SK-N-SH (cell line): ENCODE results near the gene SLC22A17. TPM values are rescaled to one million over a fixed set of nuclear protein-coding genes. Genes with fewer than 3 reads are reported as not detected.

Experiments
- CTCF ChIA-PET: fragments of 300-600, 350-600 bp; formaldehyde crosslinking; extraction: SDS; loops from one replicate; lab custom pipeline; 2021; lab: Yijun Ruan, JAX
- POLR2A ChIA-PET: fragments of 350-600 bp; sonication (Branson Sonifier 250); formaldehyde crosslinking; extraction: SDS; loops from one replicate; lab custom pipeline; 2020; ENCODE audit warnings: antibody characterized with exemption, inconsistent platforms; lab: Yijun Ruan, JAX
- DNase-seq: peaks from one replicate; pipeline ENCODE4 v3.0.0; 2012
- H2AFZ ChIP-seq: fragments of 200-600 bp; sonication (generic); 2 replicates; pipeline ENCODE4 v1.8.1; 2016; ENCODE audit warnings: antibody characterized with exemption, mild to moderate bottlenecking, low read depth
- H3F3A ChIP-seq: fragments of 200-600 bp; sonication (generic); replicated peaks from 2 replicates; pipeline ENCODE3; 2016; ENCODE audit warnings: antibody characterized with exemption, mild to moderate bottlenecking; ENCODE audit not compliant: insufficient read depth
- H3K27ac ChIP-seq, 2 experiments: fragments of 200-500 bp in 1 of 2; fragments of 200-600 bp in 1 of 2; sonication (Bioruptor generic) in 1 of 2; sonication (generic), shearing (Covaris generic) in 1 of 2; 2 replicates each; pipeline versions ENCODE4 v1.5.1 to v1.6.1; 2014 to 2016; ENCODE audit warnings: low read depth in 2 of 2, inconsistent platforms in 1 of 2, low read length in 1 of 2, mild to moderate bottlenecking in 1 of 2, mixed read lengths in 1 of 2
- H3K27me3 ChIP-seq: fragments of 200-600 bp; sonication (generic), shearing (Covaris generic); 2 replicates; pipeline ENCODE4 v1.6.1; 2016; ENCODE audit warnings: mixed run types; ENCODE audit not compliant: insufficient read depth
- H3K36me3 ChIP-seq, 2 experiments: fragments of 200-500 bp in 1 of 2; fragments of 200-600 bp in 1 of 2; sonication (Bioruptor generic) in 1 of 2; sonication (generic) in 1 of 2; replicated peaks in 1 of 2; 2 replicates each; pipeline versions ENCODE3 to v1.5.1; 2014 to 2016; ENCODE audit warnings: low read length in 1 of 2, mild to moderate bottlenecking in 1 of 2; ENCODE audit not compliant: insufficient read depth in 2 of 2, control insufficient read depth in 1 of 2
- H3K4me1 ChIP-seq, 2 experiments: fragments of 200-500 bp in 1 of 2; fragments of 200-600 bp in 1 of 2; sonication (Bioruptor generic) in 1 of 2; sonication (generic), shearing (Covaris generic) in 1 of 2; 2 replicates each; pipeline versions ENCODE4 v1.5.1 to v1.6.1; 2014 to 2016; ENCODE audit warnings: low read depth in 1 of 2, low read length in 1 of 2, mixed run types in 1 of 2; ENCODE audit not compliant: insufficient read depth in 2 of 2, control insufficient read depth in 1 of 2
- H3K4me2 ChIP-seq: fragments of 200-600 bp; sonication (generic), shearing (Covaris generic); 2 replicates; pipeline ENCODE4 v1.6.1; 2017; ENCODE audit warnings: mixed run types
- H3K4me3 ChIP-seq, 2 experiments: fragments of 200-500 bp in 1 of 2; fragments of 200-600 bp in 1 of 2; sonication (Bioruptor generic) in 1 of 2; sonication (generic), shearing (Covaris generic) in 1 of 2; 2 replicates each; pipeline versions ENCODE4 v1.5.1 to v1.8.1; 2014 to 2016; ENCODE audit warnings: low read depth in 2 of 2, inconsistent platforms in 1 of 2, low read length in 1 of 2, mild to moderate bottlenecking in 1 of 2, mixed read lengths in 1 of 2, moderate library complexity in 1 of 2
- H3K79me2 ChIP-seq: fragments of 200-600 bp; sonication (generic); 2 replicates; pipeline ENCODE4 v1.8.1; 2017; ENCODE audit warnings: mild to moderate bottlenecking; ENCODE audit not compliant: insufficient read depth
- H3K9ac ChIP-seq: fragments of 200-600 bp; sonication (generic); 2 replicates; pipeline ENCODE4 v1.6.1; 2017; ENCODE audit warnings: mixed run types
- H3K9me2 ChIP-seq: fragments of 200-600 bp; sonication (generic); 2 replicates; pipeline ENCODE4 v1.6.1; 2017; ENCODE audit warnings: mixed run types
- H3K9me3 ChIP-seq: fragments of 200-600 bp; sonication (generic); 2 replicates; pipeline ENCODE4 v1.6.1; 2017; ENCODE audit warnings: mixed run types, mild to moderate bottlenecking, moderate library complexity
- H4K20me1 ChIP-seq: fragments of 200-600 bp; sonication (generic); 2 replicates; pipeline ENCODE4 v1.6.1; 2017; ENCODE audit warnings: mild to moderate bottlenecking, mixed run types; ENCODE audit not compliant: insufficient read depth
- CHD2 ChIP-seq: fragments of 150-350 bp; IDR thresholded peaks from 2 replicates; pipeline ENCODE4 v1.6.1; 2018; ENCODE audit warnings: low read length; ENCODE audit not compliant: partially characterized antibody
- FOXM1 ChIP-seq: IDR thresholded peaks from 2 replicates; pipeline ENCODE4 v1.4.0; 2012; ENCODE audit warnings: low read depth, mild to moderate bottlenecking
- JUND ChIP-seq: IDR thresholded peaks from 2 replicates; pipeline ENCODE4 v1.4.0; 2012
- MAX ChIP-seq: IDR thresholded peaks from 2 replicates; pipeline ENCODE4 v1.4.0; 2012; ENCODE audit warnings: low read depth
- NFIC ChIP-seq: IDR thresholded peaks from 2 replicates; pipeline ENCODE4 v1.4.0; 2012; ENCODE audit warnings: borderline replicate concordance
- NRF1 ChIP-seq: IDR thresholded peaks from 2 replicates; pipeline ENCODE4 v1.6.1; 2012; ENCODE audit warnings: low read depth, mild to moderate bottlenecking, low read length
- POLR2AphosphoS5 ChIP-seq: IDR thresholded peaks from 2 replicates; pipeline ENCODE4 v1.6.1; 2012; ENCODE audit warnings: low read depth, low read length
- RAD21 ChIP-seq: IDR thresholded peaks from 2 replicates; pipeline ENCODE4 v1.6.1; 2012; ENCODE audit warnings: mild to moderate bottlenecking, low read length
- SMC3 ChIP-seq: IDR thresholded peaks from 2 replicates; pipeline ENCODE4 v1.6.1; 2012; ENCODE audit warnings: low read depth, low read length, improper control_type of control experiment
- TCF12 ChIP-seq: IDR thresholded peaks from 2 replicates; pipeline ENCODE4 v1.4.0; 2012
- ZBTB33 ChIP-seq: IDR thresholded peaks from 2 replicates; pipeline ENCODE4 v1.4.0; 2012; ENCODE audit warnings: low read depth, borderline replicate concordance
- WGBS: methylation state at CpG from one replicate; pipeline ENCODE4 v1.1.6; 2017; ENCODE audit warnings: low lambda C conversion rate; 5-methylcytosine and 5-hydroxymethylcytosine counted together
- polyA plus RNA-seq, 3 experiments: library from polyadenylated mRNA; depleted of rRNA; stranded (reverse); fragments of >200 nt; gene quantifications; 2 replicates each; pipeline ENCODE4 v1.2.3, GENCODE V29; 2012
- TF ChIP-seq, protein P1 (sequence below): IDR thresholded peaks from 2 replicates; pipeline ENCODE4 v1.6.1; 2012; ENCODE audit warnings: mild to moderate bottlenecking, low read depth, low read length, moderate library complexity
- TF ChIP-seq, protein P2 (sequence below): fragments of 150-350 bp; IDR thresholded peaks from 2 replicates; pipeline ENCODE4 v1.6.1; 2016; ENCODE audit warnings: mild to moderate bottlenecking, low read depth, low read length
- TF ChIP-seq, protein P3 (sequence below): IDR thresholded peaks from 2 replicates; pipeline ENCODE4; 2012

The SLC22A17 gene
- polyA plus RNA-seq, 1 of the 3 experiments (the other 2 are of a cell fraction), result 27.2 TPM

DNA sequence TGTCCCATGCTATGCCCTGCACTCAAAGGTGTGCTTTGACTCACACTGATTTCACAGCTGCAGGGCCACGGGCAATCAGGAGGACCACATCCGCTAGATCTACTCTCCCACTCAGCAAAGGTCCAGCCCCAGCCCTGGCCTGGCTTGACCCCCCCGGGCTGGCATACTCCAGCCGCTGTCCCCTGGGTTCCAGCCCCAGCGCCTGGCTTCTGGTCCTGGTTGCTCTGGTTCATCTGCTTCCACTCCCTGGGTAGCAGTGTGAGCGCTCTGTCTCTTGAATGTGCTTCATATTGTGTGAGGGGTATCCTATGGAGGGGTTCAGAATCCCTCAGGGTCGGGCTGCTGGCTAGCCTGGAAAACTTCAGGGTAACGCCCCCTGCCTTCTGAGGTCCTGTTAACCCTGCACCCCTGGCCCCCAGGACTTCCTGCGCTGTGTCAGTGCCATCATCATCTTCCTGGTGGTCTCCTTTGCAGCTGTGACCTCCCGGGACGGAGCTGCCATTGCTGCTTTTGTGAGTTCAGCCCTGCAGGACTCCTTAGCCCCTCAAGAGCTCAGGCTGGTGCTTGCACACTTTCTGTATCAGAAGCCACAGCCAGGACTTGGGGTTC is 26.0 kb upstream of the SLC22A17 start:
- H3K9me2 ChIP-seq, result no peaks in the 10 kb centered on the region
- no peaks in the 10 kb centered on the region for H3K79me2 ChIP-seq
- DNase-seq, result no peak
- TF ChIP-seq NFIC (no peak), ZBTB33 (no peak), MAX (no peak), JUND (no peak), RAD21 (no peak), CHD2 (no peak), NRF1 (no peak), POLR2AphosphoS5 (no peak), SMC3 (no peak), FOXM1 (no peak), TCF12 (no peak)
- TF ChIP-seq, protein P1, sequence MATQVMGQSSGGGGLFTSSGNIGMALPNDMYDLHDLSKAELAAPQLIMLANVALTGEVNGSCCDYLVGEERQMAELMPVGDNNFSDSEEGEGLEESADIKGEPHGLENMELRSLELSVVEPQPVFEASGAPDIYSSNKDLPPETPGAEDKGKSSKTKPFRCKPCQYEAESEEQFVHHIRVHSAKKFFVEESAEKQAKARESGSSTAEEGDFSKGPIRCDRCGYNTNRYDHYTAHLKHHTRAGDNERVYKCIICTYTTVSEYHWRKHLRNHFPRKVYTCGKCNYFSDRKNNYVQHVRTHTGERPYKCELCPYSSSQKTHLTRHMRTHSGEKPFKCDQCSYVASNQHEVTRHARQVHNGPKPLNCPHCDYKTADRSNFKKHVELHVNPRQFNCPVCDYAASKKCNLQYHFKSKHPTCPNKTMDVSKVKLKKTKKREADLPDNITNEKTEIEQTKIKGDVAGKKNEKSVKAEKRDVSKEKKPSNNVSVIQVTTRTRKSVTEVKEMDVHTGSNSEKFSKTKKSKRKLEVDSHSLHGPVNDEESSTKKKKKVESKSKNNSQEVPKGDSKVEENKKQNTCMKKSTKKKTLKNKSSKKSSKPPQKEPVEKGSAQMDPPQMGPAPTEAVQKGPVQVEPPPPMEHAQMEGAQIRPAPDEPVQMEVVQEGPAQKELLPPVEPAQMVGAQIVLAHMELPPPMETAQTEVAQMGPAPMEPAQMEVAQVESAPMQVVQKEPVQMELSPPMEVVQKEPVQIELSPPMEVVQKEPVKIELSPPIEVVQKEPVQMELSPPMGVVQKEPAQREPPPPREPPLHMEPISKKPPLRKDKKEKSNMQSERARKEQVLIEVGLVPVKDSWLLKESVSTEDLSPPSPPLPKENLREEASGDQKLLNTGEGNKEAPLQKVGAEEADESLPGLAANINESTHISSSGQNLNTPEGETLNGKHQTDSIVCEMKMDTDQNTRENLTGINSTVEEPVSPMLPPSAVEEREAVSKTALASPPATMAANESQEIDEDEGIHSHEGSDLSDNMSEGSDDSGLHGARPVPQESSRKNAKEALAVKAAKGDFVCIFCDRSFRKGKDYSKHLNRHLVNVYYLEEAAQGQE, result no peak
- TF ChIP-seq, protein P2, sequence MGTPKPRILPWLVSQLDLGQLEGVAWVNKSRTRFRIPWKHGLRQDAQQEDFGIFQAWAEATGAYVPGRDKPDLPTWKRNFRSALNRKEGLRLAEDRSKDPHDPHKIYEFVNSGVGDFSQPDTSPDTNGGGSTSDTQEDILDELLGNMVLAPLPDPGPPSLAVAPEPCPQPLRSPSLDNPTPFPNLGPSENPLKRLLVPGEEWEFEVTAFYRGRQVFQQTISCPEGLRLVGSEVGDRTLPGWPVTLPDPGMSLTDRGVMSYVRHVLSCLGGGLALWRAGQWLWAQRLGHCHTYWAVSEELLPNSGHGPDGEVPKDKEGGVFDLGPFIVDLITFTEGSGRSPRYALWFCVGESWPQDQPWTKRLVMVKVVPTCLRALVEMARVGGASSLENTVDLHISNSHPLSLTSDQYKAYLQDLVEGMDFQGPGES, result no peak
- TF ChIP-seq, protein P3, sequence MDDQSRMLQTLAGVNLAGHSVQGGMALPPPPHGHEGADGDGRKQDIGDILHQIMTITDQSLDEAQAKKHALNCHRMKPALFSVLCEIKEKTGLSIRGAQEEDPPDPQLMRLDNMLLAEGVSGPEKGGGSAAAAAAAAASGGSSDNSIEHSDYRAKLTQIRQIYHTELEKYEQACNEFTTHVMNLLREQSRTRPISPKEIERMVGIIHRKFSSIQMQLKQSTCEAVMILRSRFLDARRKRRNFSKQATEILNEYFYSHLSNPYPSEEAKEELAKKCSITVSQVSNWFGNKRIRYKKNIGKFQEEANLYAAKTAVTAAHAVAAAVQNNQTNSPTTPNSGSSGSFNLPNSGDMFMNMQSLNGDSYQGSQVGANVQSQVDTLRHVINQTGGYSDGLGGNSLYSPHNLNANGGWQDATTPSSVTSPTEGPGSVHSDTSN, result no peak
- H3K27me3 ChIP-seq, result no peaks in the 10 kb centered on the region; the same call in none of the 2 replicates
- no peak overlapping the region for H3K4me2 ChIP-seq
- H3F3A ChIP-seq, result no peaks in the 10 kb centered on the region
- no peaks in the 10 kb centered on the region for H3K36me3 ChIP-seq
- whole genome bisulfite sequencing, result 64% methylated on average over 7 of the region's 11 CpGs
- H3K9me3 ChIP-seq, result no peaks in the 10 kb centered on the region
- H4K20me1 ChIP-seq, result no peaks in the 10 kb centered on the region
- no peak overlapping the region for H2AFZ ChIP-seq
- no peak overlapping the region for H3K4me3 ChIP-seq
- ChIA-PET POLR2A (interaction anchor here (1.7 kb wide), 2 partner anchors 13 to 52 kb away, joined by 5 to 6 read pairs; no protein-coding TSS in a partner anchor), CTCF (interaction anchor here (0.8 to 8.2 kb wide), 16 partner anchors 11 to 114 kb away, joined by 3 to 179 read pairs (median 10); partner anchors contain the start of genes EFS, PABPN1 and SLC22A17)
- H3K4me1 ChIP-seq, result peaks cover 0 to 3% of the 10 kb centered on the region in 2 experiments; a peak in 1 of 4 replicates
- no peak overlapping the region for H3K27ac ChIP-seq
- no peak overlapping the region for H3K9ac ChIP-seq
